Erythroblast (primary cell): ENCODE results near the gene ADAM15.

ENCODE experiments used
- GATA1 ChIP-seq: IDR thresholded peaks from 2 replicates; pipeline ENCODE4 v1.6.1; 2011; ENCODE audit warnings: low read depth, mild to moderate bottlenecking, control low read depth, low read length, moderate library complexity
- POLR2A ChIP-seq: IDR thresholded peaks from 2 replicates; pipeline ENCODE4 v1.6.1; 2011; ENCODE audit warnings: mild to moderate bottlenecking, low read length

DNA sequence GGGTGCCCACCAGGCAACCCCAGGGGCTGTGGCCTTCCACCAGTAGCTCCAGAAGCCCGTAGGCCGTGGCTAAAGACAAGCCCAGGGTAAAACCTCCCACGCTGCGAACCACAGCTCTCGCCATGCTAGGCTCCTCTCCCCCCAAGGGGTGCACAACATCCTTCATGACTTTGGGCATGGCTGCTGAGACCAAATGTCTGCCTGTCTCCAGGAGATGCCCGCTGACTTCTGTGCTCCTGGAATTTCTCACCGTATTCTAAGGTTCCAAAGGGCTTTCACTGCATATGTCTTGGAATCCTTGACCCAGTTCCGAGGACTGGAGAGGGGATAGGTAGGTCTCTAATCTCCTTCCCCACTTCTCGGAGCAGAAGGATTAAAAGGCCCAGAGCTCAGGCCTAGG is 17.6 kb upstream of the ADAM15 start, which contains the start of the genes DCST1 and DCST2:
- TF ChIP-seq POLR2A (no peak), GATA1 (no peak)
